OCI-M1 (cell line): ENCODE data around the gene SLC1A7.

ENCODE experiments used
- DNase-seq: peaks from one replicate; lab custom pipeline; 2025; lab: John Stamatoyannopoulos, UW

The SLC1A7 gene

GRCh38 chr1:53160924-53161378 lies 18.5 kb upstream of the SLC1A7 start:
- no peak for DNase-seq

- DNase-seq = no peak
Observed at GRCh38 chr1:53158900-53159299, 16.5 kb upstream of the SLC1A7 start.

GRCh38 chr1:53156783-53157182 lies 14.3 kb upstream of the SLC1A7 start:
- DNase-seq = no peak

GRCh38 chr1:53155945-53156344 lies 13.5 kb upstream of the SLC1A7 start:
- DNase-seq = no peak

GRCh38 chr1:53155534-53155933 lies 13.1 kb upstream of the SLC1A7 start:
- no peak for DNase-seq

- no peak for DNase-seq
Observed at GRCh38 chr1:53154859-53155438, 12.5 kb upstream of the SLC1A7 start.

- no peak for DNase-seq
Observed at GRCh38 chr1:53153752-53154151, 11.3 kb upstream of the SLC1A7 start.

GRCh38 chr1:53148123-53148522 lies 5.7 kb upstream of the SLC1A7 start:
- no peak for DNase-seq

- no peak for DNase-seq
Observed at GRCh38 chr1:53147174-53147573, 4.7 kb upstream of the SLC1A7 start.

- no peak for DNase-seq
Observed at GRCh38 chr1:53145942-53146708, 3.7 kb upstream of the SLC1A7 start.

- no peak for DNase-seq
Observed at GRCh38 chr1:53145619-53145941, 3.1 kb upstream of the SLC1A7 start.

GRCh38 chr1:53145051-53145600 lies 2.7 kb upstream of the SLC1A7 start:
- DNase-seq = no peak

GRCh38 chr1:53144201-53144600 lies 1.8 kb upstream of the SLC1A7 start:
- no peak for DNase-seq

GRCh38 chr1:53143527-53143926 lies 1.1 kb upstream of the SLC1A7 start:
- DNase-seq = no peak

GRCh38 chr1:53141487-53142055 lies 867 bp downstream of the SLC1A7 start:
- DNase-seq = no peak

- DNase-seq = no peak
Observed at GRCh38 chr1:53140451-53140850, 2.0 kb downstream of the SLC1A7 start.

GRCh38 chr1:53139951-53140361 lies 2.5 kb downstream of the SLC1A7 start:
- DNase-seq = no peak

- no peak for DNase-seq
Observed at GRCh38 chr1:53138991-53139884, 3.2 kb downstream of the SLC1A7 start.

- DNase-seq = peak; percentile 39
Observed at GRCh38 chr1:53137729-53138128, 4.7 kb downstream of the SLC1A7 start.

GRCh38 chr1:53135735-53136114 lies 6.7 kb downstream of the SLC1A7 start:
- peak; percentile 23 for DNase-seq

- DNase-seq = peak; percentile 45
Observed at GRCh38 chr1:53134961-53135734, 7.3 kb downstream of the SLC1A7 start.
